Measurements from ENCODE around the gene PXDN.

DNA sequence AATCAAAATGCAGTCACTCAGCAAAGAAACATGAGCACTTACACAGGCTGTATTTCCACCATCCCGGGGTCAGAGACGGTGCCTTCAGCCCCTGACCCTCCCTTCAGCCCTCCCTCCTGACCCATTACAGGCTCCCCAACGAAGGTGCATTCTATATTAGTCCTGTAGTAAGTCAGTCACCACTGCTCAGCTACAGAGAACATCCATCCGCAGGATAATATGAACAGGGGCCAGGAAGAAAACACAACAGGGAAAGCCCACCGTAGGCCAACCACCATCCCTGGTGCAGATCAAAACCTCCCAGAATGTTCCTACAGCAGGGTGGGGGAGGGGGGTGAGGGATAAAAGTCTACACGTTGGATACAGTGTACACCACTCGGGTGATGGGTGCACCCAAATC, 15.1 kb downstream of the PXDN start:
- TF ChIP-seq, protein P1, sequence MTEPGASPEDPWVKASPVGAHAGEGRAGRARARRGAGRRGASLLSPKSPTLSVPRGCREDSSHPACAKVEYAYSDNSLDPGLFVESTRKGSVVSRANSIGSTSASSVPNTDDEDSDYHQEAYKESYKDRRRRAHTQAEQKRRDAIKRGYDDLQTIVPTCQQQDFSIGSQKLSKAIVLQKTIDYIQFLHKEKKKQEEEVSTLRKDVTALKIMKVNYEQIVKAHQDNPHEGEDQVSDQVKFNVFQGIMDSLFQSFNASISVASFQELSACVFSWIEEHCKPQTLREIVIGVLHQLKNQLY (CRISPR knock-in tag; IDR thresholded peaks at IDR 0.05): no peak
- TF ChIP-seq SMAD3 (CRISPR knock-in tag; IDR thresholded peaks at IDR 0.05; ENCODE audit: borderline replicate concordance): no peak
- no peak for TF ChIP-seq MYBL2 (CRISPR knock-in tag; IDR thresholded peaks at IDR 0.05)
- TF ChIP-seq, protein P2, sequence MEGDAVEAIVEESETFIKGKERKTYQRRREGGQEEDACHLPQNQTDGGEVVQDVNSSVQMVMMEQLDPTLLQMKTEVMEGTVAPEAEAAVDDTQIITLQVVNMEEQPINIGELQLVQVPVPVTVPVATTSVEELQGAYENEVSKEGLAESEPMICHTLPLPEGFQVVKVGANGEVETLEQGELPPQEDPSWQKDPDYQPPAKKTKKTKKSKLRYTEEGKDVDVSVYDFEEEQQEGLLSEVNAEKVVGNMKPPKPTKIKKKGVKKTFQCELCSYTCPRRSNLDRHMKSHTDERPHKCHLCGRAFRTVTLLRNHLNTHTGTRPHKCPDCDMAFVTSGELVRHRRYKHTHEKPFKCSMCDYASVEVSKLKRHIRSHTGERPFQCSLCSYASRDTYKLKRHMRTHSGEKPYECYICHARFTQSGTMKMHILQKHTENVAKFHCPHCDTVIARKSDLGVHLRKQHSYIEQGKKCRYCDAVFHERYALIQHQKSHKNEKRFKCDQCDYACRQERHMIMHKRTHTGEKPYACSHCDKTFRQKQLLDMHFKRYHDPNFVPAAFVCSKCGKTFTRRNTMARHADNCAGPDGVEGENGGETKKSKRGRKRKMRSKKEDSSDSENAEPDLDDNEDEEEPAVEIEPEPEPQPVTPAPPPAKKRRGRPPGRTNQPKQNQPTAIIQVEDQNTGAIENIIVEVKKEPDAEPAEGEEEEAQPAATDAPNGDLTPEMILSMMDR (IDR thresholded peaks at IDR 0.05): no peak
- no peak for TF ChIP-seq SP1 (CRISPR knock-in tag; conservative IDR thresholded peaks at IDR 0.05)
- TF ChIP-seq, protein P3, sequence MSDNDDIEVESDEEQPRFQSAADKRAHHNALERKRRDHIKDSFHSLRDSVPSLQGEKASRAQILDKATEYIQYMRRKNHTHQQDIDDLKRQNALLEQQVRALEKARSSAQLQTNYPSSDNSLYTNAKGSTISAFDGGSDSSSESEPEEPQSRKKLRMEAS (CRISPR knock-in tag; IDR thresholded peaks at IDR 0.05): no peak
- TF ChIP-seq, protein P4, sequence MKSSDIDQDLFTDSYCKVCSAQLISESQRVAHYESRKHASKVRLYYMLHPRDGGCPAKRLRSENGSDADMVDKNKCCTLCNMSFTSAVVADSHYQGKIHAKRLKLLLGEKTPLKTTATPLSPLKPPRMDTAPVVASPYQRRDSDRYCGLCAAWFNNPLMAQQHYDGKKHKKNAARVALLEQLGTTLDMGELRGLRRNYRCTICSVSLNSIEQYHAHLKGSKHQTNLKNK (CRISPR knock-in tag; IDR thresholded peaks at IDR 0.05): no peak
- TF ChIP-seq NR1H2 (CRISPR knock-in tag; IDR thresholded peaks at IDR 0.05): no peak
- TF ChIP-seq, protein P5, sequence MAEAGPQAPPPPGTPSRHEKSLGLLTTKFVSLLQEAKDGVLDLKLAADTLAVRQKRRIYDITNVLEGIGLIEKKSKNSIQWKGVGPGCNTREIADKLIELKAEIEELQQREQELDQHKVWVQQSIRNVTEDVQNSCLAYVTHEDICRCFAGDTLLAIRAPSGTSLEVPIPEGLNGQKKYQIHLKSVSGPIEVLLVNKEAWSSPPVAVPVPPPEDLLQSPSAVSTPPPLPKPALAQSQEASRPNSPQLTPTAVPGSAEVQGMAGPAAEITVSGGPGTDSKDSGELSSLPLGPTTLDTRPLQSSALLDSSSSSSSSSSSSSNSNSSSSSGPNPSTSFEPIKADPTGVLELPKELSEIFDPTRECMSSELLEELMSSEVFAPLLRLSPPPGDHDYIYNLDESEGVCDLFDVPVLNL (CRISPR knock-in tag; IDR thresholded peaks at IDR 0.05; ENCODE audit: borderline replicate concordance, low read depth): no peak
- no peak for TF ChIP-seq ZNF121 (CRISPR knock-in tag; IDR thresholded peaks at IDR 0.05)
- no peak for TF ChIP-seq CREB1 (CRISPR knock-in tag; IDR thresholded peaks at IDR 0.05)
- TF ChIP-seq, protein P6, sequence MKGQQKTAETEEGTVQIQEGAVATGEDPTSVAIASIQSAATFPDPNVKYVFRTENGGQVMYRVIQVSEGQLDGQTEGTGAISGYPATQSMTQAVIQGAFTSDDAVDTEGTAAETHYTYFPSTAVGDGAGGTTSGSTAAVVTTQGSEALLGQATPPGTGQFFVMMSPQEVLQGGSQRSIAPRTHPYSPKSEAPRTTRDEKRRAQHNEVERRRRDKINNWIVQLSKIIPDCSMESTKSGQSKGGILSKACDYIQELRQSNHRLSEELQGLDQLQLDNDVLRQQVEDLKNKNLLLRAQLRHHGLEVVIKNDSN (CRISPR knock-in tag; IDR thresholded peaks at IDR 0.05): no peak
- no peak for TF ChIP-seq FOXK1 (CRISPR knock-in tag; IDR thresholded peaks at IDR 0.05)
- no peak for TF ChIP-seq CREM (CRISPR knock-in tag; IDR thresholded peaks at IDR 0.05)
